Hypothalamus (tissue), 51 donors: ENCODE measurements around the gene FOXN3.
A peak's percentile ranks its signal among the peaks of the same experiment; 100 is the strongest.

Experiments used
- DNase-seq, 51 donors: peaks; one replicate each; lab custom pipeline; 2025; lab: John Stamatoyannopoulos, UW

FOXN3 gene

GRCh38 chr14:89417091-89417464 is at the start of gene FOXN3:
Gene FOXN3 (minus strand): TSS chr14:89417233. CDS start chr14:89412476, 4,757 bp downstream.
- peak; percentile 22 to 93 (median 80) for DNase-seq

- no peak for DNase-seq
Measured at GRCh38 chr14:89466484-89466883, 49.5 kb upstream of the FOXN3 start.

- DNase-seq: no peak
Measured at GRCh38 chr14:89465876-89466275, 48.8 kb upstream of the FOXN3 start.

GRCh38 chr14:89461256-89461655 is 44.2 kb upstream of the FOXN3 start:
- no peak for DNase-seq

- DNase-seq: no peak
Measured at GRCh38 chr14:89458713-89459420, 41.8 kb upstream of the FOXN3 start.

GRCh38 chr14:89457007-89457406 is 40.0 kb upstream of the FOXN3 start:
- no peak for DNase-seq

GRCh38 chr14:89455412-89455811 is 38.4 kb upstream of the FOXN3 start:
- DNase-seq: peak in 2 of 51 donors; percentile 3 to 9

- no peak for DNase-seq
Measured at GRCh38 chr14:89454996-89455395, 38.0 kb upstream of the FOXN3 start.

GRCh38 chr14:89452281-89452680 is 35.2 kb upstream of the FOXN3 start:
- DNase-seq: no peak

GRCh38 chr14:89451229-89451628 is 34.2 kb upstream of the FOXN3 start:
- DNase-seq: no peak

GRCh38 chr14:89447182-89447944 is 30.3 kb upstream of the FOXN3 start:
- DNase-seq: no peak

GRCh38 chr14:89445273-89445973 is 28.4 kb upstream of the FOXN3 start:
- DNase-seq: no peak

- no peak for DNase-seq
Measured at GRCh38 chr14:89444516-89445125, 27.6 kb upstream of the FOXN3 start.

GRCh38 chr14:89444044-89444443 is 27.0 kb upstream of the FOXN3 start:
- DNase-seq: no peak

GRCh38 chr14:89443042-89443629 is 26.1 kb upstream of the FOXN3 start:
- no peak for DNase-seq

GRCh38 chr14:89442280-89442679 is 25.2 kb upstream of the FOXN3 start:
- no peak for DNase-seq

- DNase-seq: no peak
Measured at GRCh38 chr14:89440986-89441909, 24.2 kb upstream of the FOXN3 start.

- no peak for DNase-seq
Measured at GRCh38 chr14:89435892-89436656, 19.0 kb upstream of the FOXN3 start.

- DNase-seq: no peak
Measured at GRCh38 chr14:89435492-89435891, 18.5 kb upstream of the FOXN3 start.
